Measurements from ENCODE around the gene DGKZ.

Gene DGKZ

GRCh38 chr11:46308631-46309419 lies 38.4 kb upstream of the DGKZ start:
- no peaks in the 10 kb centered on the region for H3K27me3 ChIP-seq (ENCODE audit: control insufficient read depth, insufficient read depth, low read length)
- no peaks in the 10 kb centered on the region for H3K9me3 ChIP-seq (ENCODE audit: control insufficient read depth, low read length)
- H3K36me3 ChIP-seq (ENCODE audit: control insufficient read depth, insufficient read depth, low read length), result peaks cover 14% of the 10 kb centered on the region
- H3K4me3 ChIP-seq (ENCODE audit: low read length), result no peak overlapping the region
- H3K4me1 ChIP-seq (ENCODE audit: control insufficient read depth, insufficient read depth, low read length), result no peaks in the 10 kb centered on the region
- no peak overlapping the region for H3K9ac ChIP-seq (ENCODE audit: low read length)

- Histone ChIP-seq H3K9ac (ENCODE audit: low read length) (no peak overlapping the region), H3K36me3 (ENCODE audit: control insufficient read depth, insufficient read depth, low read length) (peaks cover 14% of the 10 kb centered on the region), H3K4me1 (ENCODE audit: control insufficient read depth, insufficient read depth, low read length) (peaks cover under 1% of the 10 kb centered on the region), H3K4me3 (ENCODE audit: low read length) (no peak overlapping the region), H3K27me3 (ENCODE audit: control insufficient read depth, insufficient read depth, low read length) (no peaks in the 10 kb centered on the region), H3K9me3 (ENCODE audit: control insufficient read depth, low read length) (no peaks in the 10 kb centered on the region)
Measured at GRCh38 chr11:46309814-46310259, 37.4 kb upstream of the DGKZ start.

- H3K4me1 ChIP-seq (ENCODE audit: control insufficient read depth, insufficient read depth, low read length), result peaks cover 12% of the 10 kb centered on the region
- no peak overlapping the region for H3K9ac ChIP-seq (ENCODE audit: low read length)
- no peaks in the 10 kb centered on the region for H3K27me3 ChIP-seq (ENCODE audit: control insufficient read depth, insufficient read depth, low read length)
- H3K36me3 ChIP-seq (ENCODE audit: control insufficient read depth, insufficient read depth, low read length), result peaks cover 17% of the 10 kb centered on the region
- no peak overlapping the region for H3K4me3 ChIP-seq (ENCODE audit: low read length)
- no peaks in the 10 kb centered on the region for H3K9me3 ChIP-seq (ENCODE audit: control insufficient read depth, low read length)
Measured at GRCh38 chr11:46315033-46315738, 32.1 kb upstream of the DGKZ start.

GRCh38 chr11:46315783-46316563 lies 31.3 kb upstream of the DGKZ start:
- no peaks in the 10 kb centered on the region for H3K9me3 ChIP-seq (ENCODE audit: control insufficient read depth, low read length)
- H3K27me3 ChIP-seq (ENCODE audit: control insufficient read depth, insufficient read depth, low read length), result no peaks in the 10 kb centered on the region
- H3K4me3 ChIP-seq (ENCODE audit: low read length), result no peak overlapping the region
- no peak overlapping the region for H3K9ac ChIP-seq (ENCODE audit: low read length)
- H3K36me3 ChIP-seq (ENCODE audit: control insufficient read depth, insufficient read depth, low read length), result peaks cover 14% of the 10 kb centered on the region
- H3K4me1 ChIP-seq (ENCODE audit: control insufficient read depth, insufficient read depth, low read length), result peaks cover 12% of the 10 kb centered on the region

DNA sequence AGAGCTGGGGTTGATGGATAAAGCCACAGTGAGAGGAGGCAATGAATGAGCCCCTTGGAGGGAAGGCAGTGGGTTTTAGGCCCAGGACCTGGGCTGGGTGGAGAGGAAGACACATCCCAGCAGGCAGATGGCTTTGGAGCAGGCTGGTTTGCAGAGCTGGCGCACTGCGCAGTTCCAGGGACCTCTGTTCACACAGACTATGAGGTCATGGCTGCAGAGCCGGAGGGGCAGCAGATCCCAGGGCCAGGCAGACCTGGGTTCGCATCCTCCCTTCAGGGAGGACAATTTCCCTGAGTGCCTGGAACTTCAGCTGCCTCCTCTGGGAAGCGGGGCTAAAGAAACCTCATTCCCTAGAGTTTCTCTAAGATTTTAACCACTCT lies 28.2 kb upstream of the DGKZ start:
- peaks cover 17% of the 10 kb centered on the region for H3K36me3 ChIP-seq (ENCODE audit: control insufficient read depth, insufficient read depth, low read length)
- no peak overlapping the region for H3K4me3 ChIP-seq (ENCODE audit: low read length)
- H3K9ac ChIP-seq (ENCODE audit: low read length), result no peak overlapping the region
- H3K4me1 ChIP-seq (ENCODE audit: control insufficient read depth, insufficient read depth, low read length), result peaks cover 12% of the 10 kb centered on the region
- no peaks in the 10 kb centered on the region for H3K9me3 ChIP-seq (ENCODE audit: control insufficient read depth, low read length)
- no peaks in the 10 kb centered on the region for H3K27me3 ChIP-seq (ENCODE audit: control insufficient read depth, insufficient read depth, low read length)

GRCh38 chr11:46321757-46322156 lies 25.5 kb upstream of the DGKZ start:
- H3K4me3 ChIP-seq (ENCODE audit: low read length), result no peak overlapping the region
- no peaks in the 10 kb centered on the region for H3K4me1 ChIP-seq (ENCODE audit: control insufficient read depth, insufficient read depth, low read length)
- no peaks in the 10 kb centered on the region for H3K27me3 ChIP-seq (ENCODE audit: control insufficient read depth, insufficient read depth, low read length)
- H3K9me3 ChIP-seq (ENCODE audit: control insufficient read depth, low read length), result no peaks in the 10 kb centered on the region
- H3K36me3 ChIP-seq (ENCODE audit: control insufficient read depth, insufficient read depth, low read length), result peaks cover 16% of the 10 kb centered on the region
- H3K9ac ChIP-seq (ENCODE audit: low read length), result no peak overlapping the region

GRCh38 chr11:46322759-46323158 lies 24.5 kb upstream of the DGKZ start:
- Histone ChIP-seq H3K4me1 (ENCODE audit: control insufficient read depth, insufficient read depth, low read length) (no peaks in the 10 kb centered on the region), H3K27me3 (ENCODE audit: control insufficient read depth, insufficient read depth, low read length) (no peaks in the 10 kb centered on the region), H3K36me3 (ENCODE audit: control insufficient read depth, insufficient read depth, low read length) (peaks cover 10% of the 10 kb centered on the region), H3K9me3 (ENCODE audit: control insufficient read depth, low read length) (no peaks in the 10 kb centered on the region), H3K9ac (ENCODE audit: low read length) (no peak overlapping the region), H3K4me3 (ENCODE audit: low read length) (no peak overlapping the region)

- H3K27me3 ChIP-seq (ENCODE audit: control insufficient read depth, insufficient read depth, low read length), result peaks cover 24% of the 10 kb centered on the region
- no peaks in the 10 kb centered on the region for H3K4me1 ChIP-seq (ENCODE audit: control insufficient read depth, insufficient read depth, low read length)
- peaks cover 5% of the 10 kb centered on the region for H3K36me3 ChIP-seq (ENCODE audit: control insufficient read depth, insufficient read depth, low read length)
Measured at GRCh38 chr11:46326813-46327416, 20.3 kb upstream of the DGKZ start.

DNA sequence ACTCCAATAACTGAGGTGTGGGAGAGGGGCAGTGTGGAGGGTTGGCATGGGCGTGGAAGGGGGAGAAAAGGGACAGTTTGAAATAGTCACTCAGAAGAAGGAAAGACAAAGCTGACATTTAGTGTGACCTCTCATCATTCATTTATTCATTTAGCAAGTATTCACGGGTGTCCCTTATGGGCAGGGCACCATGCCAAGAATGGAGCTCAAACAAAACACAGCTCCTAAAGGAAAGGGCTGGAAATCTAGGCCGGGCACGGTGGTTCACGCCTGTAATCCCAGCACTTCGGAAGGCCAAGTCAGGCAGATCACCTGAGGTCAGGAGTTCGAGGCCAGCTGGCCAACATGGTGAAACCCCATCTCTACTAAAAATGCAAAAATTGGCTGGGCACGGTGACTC lies 19.4 kb upstream of the DGKZ start:
- Histone ChIP-seq H3K9ac (ENCODE audit: low read length) (no peak overlapping the region), H3K36me3 (ENCODE audit: control insufficient read depth, insufficient read depth, low read length) (no peaks in the 10 kb centered on the region), H3K4me1 (ENCODE audit: control insufficient read depth, insufficient read depth, low read length) (peaks cover 7% of the 10 kb centered on the region), H3K4me3 (ENCODE audit: low read length) (no peak overlapping the region), H3K27me3 (ENCODE audit: control insufficient read depth, insufficient read depth, low read length) (peaks cover 33% of the 10 kb centered on the region), H3K9me3 (ENCODE audit: control insufficient read depth, low read length) (no peaks in the 10 kb centered on the region)

More at GRCh38 chr11:46326813-46327416, 20.3 kb upstream of the DGKZ start:
- Histone ChIP-seq H3K9me3 (ENCODE audit: control insufficient read depth, low read length) (no peaks in the 10 kb centered on the region), H3K4me3 (ENCODE audit: low read length) (no peak overlapping the region), H3K9ac (ENCODE audit: low read length) (no peak overlapping the region)

GRCh38 chr11:46330154-46330553 lies 17.1 kb upstream of the DGKZ start:
- Histone ChIP-seq H3K4me3 (ENCODE audit: low read length) (no peak overlapping the region), H3K4me1 (ENCODE audit: control insufficient read depth, insufficient read depth, low read length) (peaks cover 8% of the 10 kb centered on the region), H3K9me3 (ENCODE audit: control insufficient read depth, low read length) (no peaks in the 10 kb centered on the region), H3K36me3 (ENCODE audit: control insufficient read depth, insufficient read depth, low read length) (no peaks in the 10 kb centered on the region), H3K27me3 (ENCODE audit: control insufficient read depth, insufficient read depth, low read length) (peaks cover 52% of the 10 kb centered on the region), H3K9ac (ENCODE audit: low read length) (no peak overlapping the region)

DNA sequence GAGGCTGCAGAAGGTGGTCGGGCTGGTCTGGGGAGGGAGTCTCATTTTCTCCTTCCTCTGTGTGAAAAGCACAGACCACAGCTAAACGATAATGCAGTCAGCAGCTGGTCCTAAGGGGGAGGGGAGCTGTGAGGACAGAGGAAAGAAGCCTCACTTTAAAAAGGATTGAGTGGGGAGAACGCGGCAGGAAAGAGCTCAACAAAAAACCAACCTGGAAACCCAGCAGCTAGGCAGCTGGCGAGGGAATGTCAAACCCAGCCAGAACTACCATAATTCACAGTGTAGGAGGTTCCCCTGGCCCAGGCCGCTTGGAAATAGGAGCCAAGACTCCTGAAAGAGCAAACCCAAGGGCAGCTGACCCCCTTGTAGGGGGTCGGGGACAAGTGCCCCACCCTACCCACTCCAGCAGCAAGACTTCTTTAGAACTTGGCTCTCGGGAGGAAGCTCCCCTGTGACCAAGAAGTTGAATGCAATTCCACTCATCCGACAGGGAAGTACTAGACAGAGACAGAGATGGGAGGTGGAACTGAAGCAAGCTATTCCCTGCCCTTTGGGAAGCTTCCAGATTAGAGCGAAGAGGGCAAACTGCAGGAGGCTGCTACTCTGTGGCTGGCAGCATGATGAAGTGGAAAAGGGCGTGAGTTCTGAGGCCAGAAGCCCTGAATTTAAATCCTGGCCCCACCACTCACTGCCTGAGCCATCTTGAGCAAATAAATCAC lies 16.5 kb upstream of the DGKZ start:
- Histone ChIP-seq H3K4me1 (ENCODE audit: control insufficient read depth, insufficient read depth, low read length) (peaks cover 8% of the 10 kb centered on the region), H3K27me3 (ENCODE audit: control insufficient read depth, insufficient read depth, low read length) (peaks cover 52% of the 10 kb centered on the region), H3K4me3 (ENCODE audit: low read length) (no peak overlapping the region), H3K9me3 (ENCODE audit: control insufficient read depth, low read length) (no peaks in the 10 kb centered on the region), H3K36me3 (ENCODE audit: control insufficient read depth, insufficient read depth, low read length) (no peaks in the 10 kb centered on the region), H3K9ac (ENCODE audit: low read length) (no peak overlapping the region)
